GM12865 (cell line): ENCODE results near the gene TEPSIN.

Source experiments
- DNase-seq: peaks from one replicate; pipeline ENCODE4 v3.0.0; 2010; ENCODE audit warnings: low read depth
- H3K4me3 ChIP-seq: 2 replicates; pipeline ENCODE4 v1.5.1; 2011; ENCODE audit warnings: mild to moderate bottlenecking, low read depth, low read length, control low read depth
- CTCF ChIP-seq: IDR thresholded peaks from 2 replicates; pipeline ENCODE4 v1.5.1; 2011; ENCODE audit warnings: low read length, control low read depth, low read depth, inconsistent platforms; ENCODE audit not compliant: insufficient read depth; ENCODE audit errors: missing control alignments

The TEPSIN gene

GRCh38 chr17:81222906-81223761 lies 15.7 kb downstream of the TEPSIN start, which contains the start of gene CEP131:
CEP131 (minus strand) TSS chr17:81222965; CDS start chr17:81220056, 2,909 bp downstream.
- peak within 1 kb of the TSS; percentile 95 for H3K4me3 ChIP-seq
- DNase-seq, result peak; percentile 99
- TF ChIP-seq CTCF, result no peak

GRCh38 chr17:81222620-81222905 lies 16.3 kb downstream of the TEPSIN start:
- TF ChIP-seq CTCF, result no peak
- peak overlapping the region; percentile 95 for H3K4me3 ChIP-seq
- DNase-seq, result no peak

GRCh38 chr17:81221842-81222619 lies 16.8 kb downstream of the TEPSIN start:
- peak overlapping the region; percentile 95 for H3K4me3 ChIP-seq
- DNase-seq, result no peak
- no peak for TF ChIP-seq CTCF

- DNase-seq, result no peak
- H3K4me3 ChIP-seq, result no peak overlapping the region
- no peak for TF ChIP-seq CTCF
These were observed 17.4 kb downstream of the TEPSIN start for GRCh38 chr17:81221371-81221841.

- no peak for TF ChIP-seq CTCF
- DNase-seq, result no peak
- H3K4me3 ChIP-seq, result no peak overlapping the region
These were observed 19.2 kb downstream of the TEPSIN start for GRCh38 chr17:81219476-81220180.

- no peak for TF ChIP-seq CTCF
- no peak overlapping the region for H3K4me3 ChIP-seq
- DNase-seq, result no peak
These were observed 19.9 kb downstream of the TEPSIN start for GRCh38 chr17:81218991-81219390.
